SHP77 (cell line): ENCODE results near the gene GCN1.

Experiments
- DNase-seq, 2 experiments: peaks; one replicate each; lab custom pipeline; 2025; lab: John Stamatoyannopoulos, UW

Gene GCN1

DNA sequence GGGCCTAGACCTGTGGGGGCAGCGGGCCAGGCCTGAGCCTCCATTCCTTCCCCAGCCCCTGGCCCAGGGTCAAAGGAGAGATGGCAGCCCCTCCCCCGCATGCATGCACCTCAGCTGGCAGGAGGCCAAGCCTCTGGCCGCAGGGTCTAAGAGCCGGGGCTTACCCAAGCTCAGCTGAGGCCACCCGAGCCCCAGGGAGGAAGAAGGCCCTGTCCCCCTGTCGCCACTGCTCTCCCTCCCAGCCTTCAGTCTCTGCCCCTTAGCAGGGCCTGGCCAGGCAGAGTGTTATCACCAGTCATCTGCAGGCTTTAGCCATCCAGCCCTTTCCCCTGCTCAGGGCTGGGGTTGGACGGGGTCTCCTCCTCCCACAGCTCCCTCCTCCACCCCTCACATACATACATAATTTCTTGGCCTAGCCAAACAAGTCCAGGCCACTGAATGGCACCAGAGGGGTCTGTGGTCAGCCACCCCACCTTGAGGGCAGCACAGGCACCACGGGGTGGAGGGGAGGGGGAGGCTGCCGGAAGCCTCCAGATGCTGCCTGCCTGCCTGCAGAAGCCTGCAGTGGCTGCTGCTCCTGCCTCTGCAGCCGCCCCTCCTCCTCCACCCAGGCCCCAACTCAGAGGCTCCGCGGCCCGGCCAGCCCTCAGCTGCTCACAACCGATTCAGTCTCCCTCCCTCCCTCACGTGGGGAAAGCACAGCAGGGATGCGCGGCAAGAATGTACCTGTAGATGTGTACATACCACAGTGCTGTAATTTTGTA lies 100.7 kb downstream of the GCN1 start:
- DNase-seq: peak in 1 of 2 experiments; percentile 24

DNA sequence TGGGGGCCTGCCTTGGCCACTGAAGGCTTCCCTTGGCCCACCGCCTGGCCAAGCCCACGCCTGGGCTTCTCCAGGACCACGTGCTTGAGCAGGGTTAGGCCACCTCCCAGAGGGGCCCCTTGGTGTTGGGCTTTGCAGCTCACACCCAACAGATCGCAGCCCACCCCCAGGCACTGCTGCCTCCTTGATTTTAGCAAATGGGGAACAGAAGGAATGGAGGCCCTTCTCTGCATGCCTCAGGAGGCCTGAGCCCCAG lies 101.3 kb downstream of the GCN1 start:
- DNase-seq: no peak

GRCh38 chr12:120092551-120093335 lies 101.8 kb downstream of the GCN1 start:
- DNase-seq: no peak

DNA sequence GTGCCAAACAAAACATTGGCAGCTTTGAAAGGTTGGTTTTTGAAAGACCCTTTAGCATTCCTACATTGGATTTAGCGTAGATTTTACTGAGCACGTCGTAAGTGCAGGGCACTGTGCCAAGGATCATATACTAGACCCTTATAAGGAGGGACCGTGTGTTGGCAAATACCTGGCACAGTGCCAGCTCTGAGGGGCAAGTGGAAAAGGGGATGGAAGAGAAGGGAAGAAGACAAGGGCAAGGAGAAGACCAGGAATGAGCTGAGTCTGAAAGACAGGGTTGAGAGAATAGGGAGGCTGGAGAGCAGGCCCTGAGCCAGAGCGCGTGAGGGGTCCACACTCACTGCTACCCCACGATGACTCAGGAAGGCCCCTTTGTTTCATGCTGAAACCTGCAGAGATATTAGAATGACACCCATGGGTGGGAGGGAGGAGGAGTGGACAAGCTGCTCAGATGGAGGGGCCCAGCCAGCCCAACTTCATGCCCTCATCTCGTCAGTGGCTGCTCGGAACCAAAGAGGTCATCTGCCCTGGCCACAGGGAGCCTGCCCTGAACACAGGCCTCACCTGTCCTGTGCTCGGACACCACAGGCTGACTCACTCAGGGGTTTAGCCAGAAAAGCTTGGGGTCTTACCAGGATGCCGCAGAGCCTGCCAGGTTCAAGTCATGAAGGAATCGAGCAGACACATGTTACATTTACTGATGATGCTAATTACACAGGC lies 103.0 kb downstream of the GCN1 start:
- no peak for DNase-seq

DNA sequence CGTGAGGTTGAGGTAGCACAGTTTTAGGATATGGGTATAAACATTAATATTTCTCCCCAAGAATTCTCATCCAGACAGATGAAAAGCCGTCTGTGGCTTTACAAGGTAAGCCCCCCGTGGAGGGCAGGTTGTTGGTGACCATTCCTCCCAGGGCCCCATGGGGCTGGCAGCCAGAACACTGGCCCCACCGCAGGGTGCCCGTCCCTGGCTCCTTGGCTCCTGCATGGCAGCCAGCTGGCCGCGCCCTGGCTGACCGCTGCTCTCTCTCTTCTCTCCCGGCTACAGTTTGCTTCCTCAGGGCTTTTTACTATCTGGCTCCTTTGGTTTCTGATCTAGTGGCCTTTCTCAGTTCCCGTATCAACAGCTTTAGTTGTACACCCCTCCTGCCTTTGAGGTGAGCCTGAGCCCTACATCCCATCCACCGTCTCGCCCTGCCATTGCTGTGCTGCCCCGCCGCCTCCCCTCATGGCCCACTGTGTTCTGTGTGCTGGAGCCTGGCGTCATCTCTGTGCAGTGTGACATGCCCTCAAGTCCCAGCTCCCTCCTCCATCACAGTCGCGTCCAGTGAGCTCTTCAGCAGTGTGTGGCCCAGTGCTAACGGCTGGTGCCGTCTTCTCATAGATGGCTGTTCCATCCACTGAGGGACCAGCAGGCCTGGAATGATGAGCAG lies 103.8 kb downstream of the GCN1 start:
- DNase-seq: no peak

GRCh38 chr12:120090206-120090605 lies 104.3 kb downstream of the GCN1 start:
- DNase-seq: no peak

DNA sequence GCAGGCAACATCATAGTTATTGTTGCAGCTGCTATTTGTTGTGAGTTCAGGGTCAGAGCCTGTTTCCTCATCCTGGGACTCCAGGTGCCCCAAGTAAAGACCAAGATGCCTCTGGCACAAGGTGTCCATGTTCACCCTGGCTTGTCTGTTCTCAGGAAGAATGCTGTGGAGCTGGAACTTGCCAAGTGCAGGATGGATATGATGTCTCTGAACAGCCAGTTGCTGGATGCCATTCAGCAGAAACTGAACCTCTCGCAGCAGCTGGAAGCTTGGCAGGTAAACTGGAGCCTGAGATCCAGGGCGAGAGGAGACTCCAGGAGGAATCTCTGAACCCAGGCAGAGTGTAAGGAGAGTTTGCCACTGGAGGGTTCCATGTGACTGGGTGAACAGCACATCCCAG lies 104.7 kb downstream of the GCN1 start:
- no peak for DNase-seq

GRCh38 chr12:120089105-120089504 lies 105.4 kb downstream of the GCN1 start:
- DNase-seq: no peak

DNA sequence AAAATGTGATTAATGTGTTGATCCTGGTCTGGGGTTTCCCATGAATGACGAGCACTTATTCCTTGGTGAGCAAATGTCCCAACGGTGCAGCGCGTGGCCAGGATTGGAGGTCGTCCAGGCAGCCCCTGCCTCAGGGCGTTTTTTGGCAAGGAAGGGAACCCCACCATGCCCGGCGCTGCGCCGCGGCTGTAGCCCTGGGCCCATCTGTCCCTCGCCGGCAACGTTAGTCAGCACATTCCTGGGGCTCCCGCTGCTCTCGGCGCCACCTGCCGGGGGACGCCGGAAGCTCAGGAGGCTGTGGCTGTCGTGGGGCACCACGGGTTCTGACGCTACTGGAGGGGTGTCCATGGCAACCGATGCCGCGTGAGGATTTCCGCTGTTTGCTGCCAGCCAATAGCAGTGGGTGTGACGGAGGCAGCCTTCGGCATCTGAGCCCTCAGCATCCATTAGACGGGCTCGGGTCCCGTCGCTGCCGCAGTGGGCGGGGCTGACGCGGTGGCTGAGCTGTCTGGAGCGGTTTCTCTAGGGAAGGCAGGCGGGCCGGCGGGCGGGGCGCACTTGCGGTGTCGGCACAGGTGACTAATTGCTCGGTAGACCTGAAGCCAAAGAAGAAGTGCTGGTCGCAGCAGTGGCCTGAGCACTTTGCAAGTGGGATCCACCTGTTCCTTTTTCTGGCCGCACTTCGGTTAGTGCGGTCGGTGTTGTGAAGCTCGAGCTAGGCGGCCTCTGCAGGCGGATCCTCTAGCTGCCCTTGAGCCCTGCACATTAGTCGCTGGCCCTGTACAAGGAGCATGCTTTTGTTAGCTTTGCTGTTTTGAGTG lies 107.5 kb downstream of the GCN1 start:
- DNase-seq: peak; percentile 99 to 100

DNA sequence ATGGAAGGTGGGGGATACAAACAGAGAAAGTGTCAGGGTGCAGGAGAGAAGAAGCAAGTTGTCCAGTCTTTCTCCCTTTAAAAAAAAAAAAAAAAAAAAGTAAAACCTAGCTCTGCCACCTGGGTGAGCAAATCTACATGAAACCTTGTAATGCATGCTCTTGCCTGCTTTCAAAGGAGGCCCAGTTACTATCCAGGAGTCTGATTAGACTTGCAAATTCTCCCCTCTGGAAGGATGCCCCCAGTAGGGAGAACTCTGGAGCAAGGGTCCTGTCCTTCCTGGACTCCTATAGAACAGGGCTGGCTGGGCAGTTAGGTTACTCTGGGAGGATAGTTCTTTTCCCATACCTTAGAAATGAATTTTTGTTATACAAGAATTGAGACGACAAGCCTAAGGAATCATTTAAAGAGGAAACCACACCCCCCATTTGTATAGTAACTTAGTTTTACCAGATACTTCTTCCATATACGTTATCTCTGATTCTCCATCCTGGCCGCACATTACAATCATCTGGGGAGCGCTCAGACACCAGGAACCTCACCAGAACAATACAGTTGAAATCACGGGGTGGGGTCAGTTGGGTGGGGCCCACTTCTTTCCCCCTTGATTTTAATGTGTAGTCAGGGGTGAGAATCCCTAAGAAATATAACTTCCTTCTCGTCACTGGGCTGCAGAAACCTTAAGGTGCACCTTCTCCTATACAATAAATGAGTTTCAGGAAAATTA lies 108.4 kb downstream of the GCN1 start:
- no peak for DNase-seq

GRCh38 chr12:120081641-120082040 lies 112.9 kb downstream of the GCN1 start:
- no peak for DNase-seq

DNA sequence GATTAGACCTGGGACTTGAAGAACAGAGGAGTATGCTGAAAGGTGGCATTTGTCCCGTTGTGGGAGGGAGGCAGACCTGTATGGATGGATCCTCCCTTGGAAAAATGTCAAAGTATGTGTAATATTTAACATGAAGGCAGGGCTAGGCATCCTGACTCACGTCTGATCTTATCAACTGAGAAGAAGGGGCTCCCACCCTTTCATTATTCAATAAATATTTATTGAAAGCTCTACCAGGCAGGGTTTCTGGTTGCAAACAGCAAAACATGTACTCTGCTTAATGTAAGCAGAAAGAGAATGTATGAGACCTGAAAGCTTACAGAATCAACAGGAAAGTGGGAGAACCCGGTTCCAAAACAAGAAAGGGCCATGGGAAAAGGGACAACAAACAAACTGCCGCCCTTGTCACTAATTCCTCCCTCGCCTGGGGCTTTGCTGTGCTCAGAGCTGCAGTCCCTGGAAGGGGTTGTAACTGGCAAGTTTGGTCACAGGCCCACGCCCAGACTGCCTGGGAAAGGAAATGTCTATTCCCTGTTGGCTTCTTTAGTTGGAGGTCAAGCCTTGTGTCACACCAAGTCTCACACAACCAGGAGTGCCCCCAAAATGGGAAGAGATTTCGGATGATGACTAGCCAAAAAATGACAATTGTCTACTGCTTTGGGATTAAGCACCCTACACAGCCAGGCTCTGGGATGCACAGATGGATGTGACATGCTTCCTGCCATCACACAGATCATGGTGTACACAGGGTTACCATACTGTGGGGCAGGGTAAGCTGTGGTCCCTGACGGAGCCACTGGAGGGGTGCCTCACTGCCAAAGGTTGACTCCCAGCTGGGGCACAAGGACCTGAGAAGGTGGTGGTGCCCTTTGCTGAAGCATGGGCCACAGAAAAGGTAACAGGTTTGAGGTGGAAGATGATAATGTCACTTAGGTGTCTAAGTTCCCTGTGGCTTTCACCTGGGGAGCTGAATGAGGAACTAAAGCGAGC lies 114.8 kb downstream of the GCN1 start:
- DNase-seq: no peak

DNA sequence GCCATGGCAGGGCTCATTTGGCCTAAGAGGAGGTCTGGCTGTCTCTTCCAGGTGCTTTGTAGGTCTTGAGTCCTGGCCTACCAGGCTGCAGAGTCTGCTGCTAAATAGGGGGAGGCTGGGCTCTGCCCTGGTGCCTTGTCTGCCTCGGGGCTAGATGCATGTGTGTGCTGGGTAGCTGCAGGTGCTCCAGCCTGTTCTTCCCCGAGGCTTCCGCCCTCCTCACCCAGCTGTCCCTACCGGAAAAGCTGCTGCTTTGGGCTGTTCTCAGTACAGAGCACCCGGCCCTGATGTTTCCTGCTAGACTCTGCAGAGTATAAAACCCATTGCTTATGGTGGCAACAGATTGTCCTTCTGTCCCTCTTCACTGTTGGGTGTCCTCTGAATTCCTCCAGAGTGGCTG lies 115.6 kb downstream of the GCN1 start:
- no peak for DNase-seq

- no peak for DNase-seq
These were observed 117.3 kb downstream of the GCN1 start for GRCh38 chr12:120077260-120077659.
